Measurements from ENCODE around the gene DYNLRB1. TPM values are rescaled to one million over a fixed set of nuclear protein-coding genes. Genes with fewer than 3 reads are reported as not detected.

DYNLRB1 gene
- total and polyA plus RNA-seq, 9 of the 15 experiments (the other 6 are each of a cell fraction or from before 2014, with no cell fraction given): 48.7 to 358 (median 121) TPM

- TF ChIP-seq TSHZ1 (CRISPR knock-in tag; IDR thresholded peaks at IDR 0.05) (no peak), GABPB2 (CRISPR knock-in tag; conservative IDR thresholded peaks at IDR 0.05) (no peak), L3MBTL2 (IDR thresholded peaks at IDR 0.05) (peak; percentile 98), NR2C2 (CRISPR knock-in tag; IDR thresholded peaks at IDR 0.05) (no peak), NR2C2 (tag; IDR thresholded peaks at IDR 0.05) (peak; percentile 33; the same call in 1 of the 2 replicates), ZNF79 (CRISPR knock-in tag; IDR thresholded peaks at IDR 0.05; ENCODE audit: low read depth) (no peak), ZNF695 (CRISPR knock-in tag; IDR thresholded peaks at IDR 0.05) (no peak), MAZ (CRISPR knock-in tag; conservative IDR thresholded peaks at IDR 0.05 in 1 of 2, IDR thresholded peaks at IDR 0.05 in 1 of 2) (no peak), SOX6 (IDR thresholded peaks at IDR 0.05) (0 out of 2 replicates have a peak, but pooled peaks have one; percentile 24), PTRF (tag; IDR thresholded peaks at IDR 0.05) (no peak), ZBTB33 (CRISPR knock-in tag; IDR thresholded peaks at IDR 0.05) (0 out of 2 replicates have a peak, but pooled peaks have one; percentile 18), BRD4 (IDR thresholded peaks at IDR 0.05) (no peak), RFX1 (IDR thresholded peaks at IDR 0.05) (peak; percentile 89), ZNF408 (CRISPR knock-in tag; IDR thresholded peaks at IDR 0.05; ENCODE audit: low read depth) (no peak), TFAP4 (CRISPR knock-in tag; IDR thresholded peaks at IDR 0.05; ENCODE audit: borderline replicate concordance) (peak; percentile 33; the same call in 1 of the 2 replicates), SMARCC2 (IDR thresholded peaks at IDR 0.05; ENCODE audit: low read depth) (no peak), MBD2 (IDR thresholded peaks at IDR 0.05; ENCODE audit: borderline replicate concordance, low read depth) (no peak), CBX2 (IDR thresholded peaks at IDR 0.05; ENCODE audit: insufficient read depth, low read length, poor library complexity, severe bottlenecking) (no peak), BACH1 (tag; IDR thresholded peaks at IDR 0.05) (no peak), ZKSCAN8 (CRISPR knock-in tag; IDR thresholded peaks at IDR 0.05) (no peak)
Observed at GRCh38 chr20:34549291-34549928, 33.2 kb downstream of the DYNLRB1 start (continued).

Measured in K562 (cell line).